Measurements from ENCODE around the gene LENEP. TPM values are rescaled to one million over a fixed set of nuclear protein-coding genes. Genes with fewer than 3 reads are reported as not detected.

LENEP gene
- total RNA-seq, 1 experiment from 2014 or later, result 1.3 TPM

DNA sequence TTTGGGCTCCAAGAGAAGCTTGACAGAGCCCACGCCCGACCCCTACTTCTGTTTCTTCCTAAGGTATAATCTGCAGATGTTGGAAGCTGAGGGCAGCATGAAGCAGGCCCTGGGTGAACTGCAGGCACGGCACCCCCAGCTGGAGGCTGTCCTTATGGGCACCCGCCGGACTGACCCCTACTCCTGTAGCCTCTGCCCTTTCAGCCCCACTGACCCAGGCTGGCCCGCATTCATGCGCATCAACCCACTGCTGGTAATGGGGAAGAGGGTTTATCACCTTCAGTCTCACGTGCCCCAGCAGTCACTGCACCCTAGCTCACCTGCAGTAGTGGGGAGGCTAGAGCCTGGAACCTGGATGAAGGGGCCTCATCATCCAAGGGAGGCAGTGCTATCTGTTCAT lies 3.1 kb upstream of the LENEP start:
- Histone ChIP-seq H3F3A (ENCODE audit: insufficient read depth, low read depth) (peaks cover 49% of the 10 kb centered on the region), H3K4me2 (no peak overlapping the region), H3K79me2 (ENCODE audit: low read depth) (peaks cover 37% of the 10 kb centered on the region), H3K4me1 (replicated peaks; ENCODE audit: insufficient read depth) (peaks cover 27% of the 10 kb centered on the region), H4K20me1 (ENCODE audit: insufficient read depth) (no peaks in the 10 kb centered on the region), H2AFZ (no peak overlapping the region), H3K9me3 (ENCODE audit: insufficient read depth, low read depth) (no peaks in the 10 kb centered on the region), H3K27me3 (ENCODE audit: insufficient read depth, low read depth) (no peaks in the 10 kb centered on the region), H3K27ac (no peak overlapping the region), H3K36me3 (ENCODE audit: low read depth) (peaks cover 18% of the 10 kb centered on the region), H3K9me2 (ENCODE audit: insufficient read depth) (no peaks in the 10 kb centered on the region), H3K4me3 (no peak overlapping the region)
- no peak for TF ChIP-seq EZH2 (IDR thresholded peaks at IDR 0.05; ENCODE audit: low read depth)
- TF ChIP-seq CTCF (conservative IDR thresholded peaks at IDR 0.05), result no peak
- DNase-seq, result no peak
- intact Hi-C loops (cut with micrococcal nuclease; ENCODE audit: unreplicated experiment), result no loop called here
- ChIA-PET POLR2A (ENCODE audit: unreplicated experiment) (no interaction called here), CTCF (no interaction called here)
- no TSS peak for BruUV-seq (replicated peaks)

GRCh38 chr1:154992721-154993571 lies 440 bp upstream of the LENEP start:
- TF ChIP-seq CTCF (conservative IDR thresholded peaks at IDR 0.05), result no peak; the same call in 1 of the 2 replicates
- no peak for TF ChIP-seq EZH2 (IDR thresholded peaks at IDR 0.05; ENCODE audit: low read depth)
- Histone ChIP-seq H2AFZ (no peak overlapping the region), H3F3A (ENCODE audit: insufficient read depth, low read depth) (peaks cover 54% of the 10 kb centered on the region), H3K36me3 (ENCODE audit: low read depth) (peaks cover 9% of the 10 kb centered on the region), H3K4me1 (replicated peaks; ENCODE audit: insufficient read depth) (peaks cover 19% of the 10 kb centered on the region), H3K4me3 (no peak overlapping the region), H3K27me3 (ENCODE audit: insufficient read depth, low read depth) (no peaks in the 10 kb centered on the region), H3K9me3 (ENCODE audit: insufficient read depth, low read depth) (no peaks in the 10 kb centered on the region), H3K4me2 (no peak overlapping the region), H4K20me1 (ENCODE audit: insufficient read depth) (no peaks in the 10 kb centered on the region), H3K9me2 (ENCODE audit: insufficient read depth) (no peaks in the 10 kb centered on the region), H3K79me2 (ENCODE audit: low read depth) (peaks cover 12% of the 10 kb centered on the region), H3K27ac (no peak overlapping the region)
- BruUV-seq (replicated peaks), result no TSS peak
- POLR2A ChIA-PET (ENCODE audit: unreplicated experiment), result interaction anchor here (0.5 to 0.7 kb wide), 5 partner anchors 8 to 939 kb away, joined by 3 to 16 read pairs (median 6); partner anchors contain the start of gene PBXIP1
- DNase-seq, result no peak
- intact Hi-C loops (cut with micrococcal nuclease; ENCODE audit: unreplicated experiment), result no loop called here
- CTCF ChIA-PET, result no interaction called here

DNA sequence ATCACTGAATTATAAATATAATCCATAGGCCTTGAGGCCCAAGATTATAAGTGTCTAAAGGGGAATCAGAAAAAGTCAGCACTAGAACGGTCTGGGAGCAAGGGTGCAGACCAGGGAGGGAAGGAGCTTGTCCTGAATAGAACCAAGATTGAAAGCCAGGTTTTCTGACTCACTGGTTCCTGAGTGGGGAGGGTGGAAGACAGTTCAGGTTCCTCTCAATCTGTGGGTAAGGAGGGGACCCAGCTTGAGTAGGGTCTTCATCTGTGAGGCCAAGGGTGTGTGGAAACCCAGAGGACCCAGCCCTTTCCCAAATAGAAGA lies 842 bp downstream of the LENEP start:
- Histone ChIP-seq H3K4me3 (no peak overlapping the region), H3K36me3 (ENCODE audit: low read depth) (no peaks in the 10 kb centered on the region), H3F3A (ENCODE audit: insufficient read depth, low read depth) (peaks cover 48% of the 10 kb centered on the region), H3K79me2 (ENCODE audit: low read depth) (no peaks in the 10 kb centered on the region; the same call in 1 of the 2 replicates), H3K4me2 (no peak overlapping the region), H3K9me2 (ENCODE audit: insufficient read depth) (no peaks in the 10 kb centered on the region), H2AFZ (no peak overlapping the region), H3K4me1 (replicated peaks; ENCODE audit: insufficient read depth) (peaks cover 19% of the 10 kb centered on the region; the same call in 1 of the 2 replicates), H3K9me3 (ENCODE audit: insufficient read depth, low read depth) (no peaks in the 10 kb centered on the region), H3K27ac (peak overlapping the region; percentile 20), H3K27me3 (ENCODE audit: insufficient read depth, low read depth) (no peaks in the 10 kb centered on the region), H4K20me1 (ENCODE audit: insufficient read depth) (no peaks in the 10 kb centered on the region)
- no peak for DNase-seq
- no peak for TF ChIP-seq EZH2 (IDR thresholded peaks at IDR 0.05; ENCODE audit: low read depth)
- TF ChIP-seq CTCF (conservative IDR thresholded peaks at IDR 0.05), result no peak
- no TSS peak for BruUV-seq (replicated peaks)
- ChIA-PET CTCF (interaction anchor here (0.6 to 0.7 kb wide), 3 partner anchors 22 to 44 kb away, joined by 3 to 4 read pairs (median 3); no protein-coding TSS in a partner anchor), POLR2A (ENCODE audit: unreplicated experiment) (interaction anchor here (0.7 to 1.1 kb wide), 4 partner anchors 8 to 62 kb away, joined by 3 to 6 read pairs (median 4); partner anchors contain the start of gene FLAD1)
- intact Hi-C loops (cut with micrococcal nuclease; ENCODE audit: unreplicated experiment), result no loop called here
